HG02678 (cell line): ENCODE data around the gene SLC16A1.
"Not testable (repeated sequence)": the region's sequence is repeated elsewhere in the genome, so short reads cannot be mapped to it uniquely, and the experiment has no call there.

Experiments
- ATAC-seq: cut with Tn5 transposase; IDR thresholded peaks from one replicate; pipeline ENCODE4 v1.9.1; 2021; ENCODE audit warnings: mild to moderate bottlenecking, moderate library complexity; ENCODE audit not compliant: unreplicated experiment

Gene SLC16A1

GRCh38 chr1:112973788-112974187 is 17.8 kb upstream of the SLC16A1 start:
- ATAC-seq = no peak

DNA sequence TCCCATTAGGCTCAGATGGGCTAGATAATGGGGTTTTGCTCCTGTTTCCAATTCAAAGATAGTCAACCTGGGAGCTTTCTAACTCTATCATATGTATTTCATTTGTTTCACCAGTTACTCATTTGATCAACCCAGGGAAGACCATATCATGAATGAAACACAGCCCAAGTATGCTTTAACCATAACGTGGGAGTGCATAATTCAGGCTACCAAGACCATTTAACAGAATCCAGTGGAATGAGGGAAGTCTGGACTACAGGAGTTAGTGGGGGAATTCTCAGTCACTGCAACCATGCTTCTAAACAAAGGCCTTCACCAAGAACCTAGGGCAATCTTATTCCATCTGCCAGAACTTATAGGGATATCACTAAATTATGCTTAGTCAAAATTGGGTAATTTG is 15.0 kb upstream of the SLC16A1 start:
- no peak for ATAC-seq

GRCh38 chr1:112964347-112964746 is 8.4 kb upstream of the SLC16A1 start:
- ATAC-seq = no peak

DNA sequence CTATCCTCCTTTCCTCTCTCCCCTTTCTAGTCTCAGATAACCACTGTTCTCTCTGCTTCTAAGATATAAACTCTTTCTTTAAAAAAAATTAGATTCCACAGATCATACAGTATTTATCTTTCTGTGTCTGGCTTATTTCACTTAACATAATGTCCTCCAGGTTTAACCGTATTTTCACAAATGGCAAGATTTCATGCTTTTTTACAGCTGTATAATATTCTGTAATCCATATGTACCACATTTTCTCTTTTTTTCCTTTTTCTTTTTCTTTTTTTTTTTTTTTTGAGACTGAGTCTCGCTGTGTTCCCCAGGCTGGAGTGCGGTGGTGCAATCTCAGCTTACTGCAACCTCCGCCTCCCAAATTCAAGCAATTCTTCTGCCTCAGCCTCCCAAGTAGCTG is 5.1 kb upstream of the SLC16A1 start:
- ATAC-seq = no peak

DNA sequence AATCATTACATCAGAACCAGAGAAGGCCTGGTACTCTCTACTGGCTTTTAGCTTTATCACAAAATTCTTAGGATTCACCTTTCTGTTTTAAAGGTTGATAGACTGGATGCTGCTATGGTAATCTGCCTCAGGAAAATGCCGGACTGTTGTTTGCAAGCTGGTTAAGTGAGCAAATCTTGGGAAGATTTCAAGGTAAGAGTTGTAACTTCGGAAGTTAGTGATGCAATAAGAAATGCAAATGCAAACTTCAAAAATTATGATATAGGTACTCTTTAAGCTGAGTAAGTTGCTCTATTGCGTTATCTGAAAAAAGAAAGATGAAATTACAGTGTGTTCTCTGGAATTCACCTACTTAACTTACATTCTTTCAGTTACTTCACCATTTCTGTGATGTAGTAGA is 4.4 kb upstream of the SLC16A1 start:
- no peak for ATAC-seq

DNA sequence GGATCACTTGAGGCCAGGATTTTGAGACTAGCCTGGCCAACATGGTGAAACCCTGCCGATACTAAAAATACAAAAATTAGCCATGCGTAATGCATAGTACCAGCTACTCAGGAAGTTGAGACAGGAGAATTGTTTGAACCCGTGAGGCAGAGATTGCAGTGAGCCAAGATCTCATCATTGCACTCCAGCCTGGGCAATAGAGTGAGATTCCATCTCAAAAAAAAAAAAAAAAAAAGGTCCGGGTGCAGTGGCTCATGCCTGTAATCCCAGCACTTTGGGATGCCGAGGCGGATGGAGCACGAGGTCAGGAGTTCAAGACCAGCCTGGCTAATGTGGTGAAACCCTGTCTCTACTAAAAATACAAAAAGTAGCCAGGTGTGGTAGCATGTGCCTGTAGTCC is 2.2 kb upstream of the SLC16A1 start:
- ATAC-seq = not testable (repeated sequence)

DNA sequence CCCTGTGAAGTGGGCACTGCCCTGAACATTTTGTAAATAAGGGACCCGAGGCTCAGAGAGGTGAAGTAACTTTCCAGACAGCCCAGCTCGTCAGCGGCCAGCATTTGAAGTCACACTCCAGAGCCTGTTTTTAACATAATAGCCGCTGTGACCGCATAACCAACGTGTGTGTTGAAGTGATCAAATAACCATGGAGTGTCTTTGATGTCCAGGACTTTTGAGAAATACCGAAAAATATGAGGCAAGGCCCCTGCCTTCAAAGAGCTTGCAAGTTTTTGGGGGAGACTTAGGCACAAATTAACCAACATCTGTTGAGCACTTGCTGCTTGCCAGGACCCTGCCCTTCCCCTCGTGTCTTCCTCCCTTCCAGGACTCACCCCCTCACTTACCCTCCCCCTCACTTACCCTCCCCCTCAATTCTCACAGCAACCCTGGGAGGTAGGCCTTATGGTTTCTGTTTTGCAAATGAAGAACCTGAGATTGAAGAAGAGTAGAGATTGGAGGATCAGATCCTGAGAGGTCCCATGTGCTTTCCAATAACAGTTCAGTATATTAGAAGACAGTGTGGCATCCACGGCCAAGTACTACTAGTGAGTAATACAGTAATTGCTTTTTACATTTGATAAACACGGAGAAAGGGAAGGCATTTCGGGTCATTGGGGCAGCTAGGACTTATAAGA is 1.3 kb upstream of the SLC16A1 start:
- ATAC-seq = peak; percentile 42

DNA sequence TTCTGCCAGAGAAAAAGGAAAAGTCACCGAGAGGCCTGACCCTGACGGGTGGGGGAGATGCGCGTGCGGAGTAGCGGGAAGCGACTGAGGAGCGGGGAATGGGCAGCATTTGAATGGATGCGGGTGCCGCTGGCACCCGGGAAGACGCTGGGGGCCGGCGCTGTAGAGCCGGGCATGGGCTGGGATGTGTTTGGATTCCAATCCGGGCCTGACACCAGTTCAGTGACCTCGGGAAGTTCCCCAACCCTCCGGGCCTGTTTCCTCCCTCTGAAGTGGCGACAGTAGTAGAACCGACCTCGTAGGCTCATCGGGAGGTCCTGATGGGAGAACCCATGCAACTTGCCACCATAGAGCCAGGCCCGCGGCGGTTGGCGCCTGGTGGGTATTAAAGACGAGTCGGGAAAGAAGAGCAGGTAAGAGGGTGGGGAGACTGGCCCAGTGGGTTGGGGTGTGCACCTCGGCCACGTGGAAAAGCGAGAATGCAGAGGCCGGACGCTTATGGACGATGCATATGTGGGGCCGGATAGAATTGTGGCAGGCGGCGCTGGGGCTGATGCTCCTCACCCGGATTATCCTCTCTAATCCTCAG is 642 bp upstream of the SLC16A1 start:
- ATAC-seq = peak; percentile 7

DNA sequence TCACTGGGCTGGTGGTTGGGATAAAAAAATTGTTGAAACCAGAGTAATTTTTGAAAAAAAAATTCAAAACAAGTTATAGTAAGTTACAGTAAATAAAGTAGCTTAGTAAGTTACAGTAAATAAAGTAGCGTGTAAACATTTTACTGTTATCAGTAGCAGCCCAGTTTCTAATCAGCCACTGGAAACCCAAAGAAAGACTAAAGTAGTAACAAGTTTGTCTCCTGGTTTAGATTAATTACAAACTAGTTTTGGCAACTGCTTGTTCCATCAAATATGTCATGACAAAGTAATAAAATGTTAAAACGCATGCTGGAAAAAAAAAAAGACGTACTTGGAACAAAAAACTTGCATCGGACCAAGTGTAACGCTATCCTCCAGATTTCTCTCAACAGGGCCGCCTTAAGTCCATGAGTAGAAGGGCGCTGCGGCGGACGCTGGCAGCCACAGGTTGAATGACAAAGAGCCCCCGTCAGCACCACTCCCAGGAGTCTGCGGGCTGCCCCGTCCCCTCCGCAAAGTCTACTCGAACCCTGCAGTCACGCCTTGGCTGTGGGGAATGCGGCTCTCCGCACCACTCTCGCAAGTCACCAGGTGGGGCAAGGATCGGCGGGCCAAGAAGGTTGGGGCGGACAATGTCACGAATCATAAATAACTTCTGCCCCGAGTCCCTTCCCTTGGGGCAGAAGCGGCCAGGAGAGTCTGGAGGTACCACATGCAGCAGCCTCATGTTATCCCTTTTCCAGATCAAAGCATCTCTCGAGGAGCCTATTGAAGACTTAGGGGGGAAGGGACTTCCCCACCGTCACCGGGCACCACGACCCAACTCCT is 837 bp downstream of the SLC16A1 start:
- ATAC-seq = peak; percentile 23

GRCh38 chr1:112954017-112954650 is 1.9 kb downstream of the SLC16A1 start:
- ATAC-seq = no peak

GRCh38 chr1:112950426-112950825 is 5.6 kb downstream of the SLC16A1 start:
- ATAC-seq = no peak

DNA sequence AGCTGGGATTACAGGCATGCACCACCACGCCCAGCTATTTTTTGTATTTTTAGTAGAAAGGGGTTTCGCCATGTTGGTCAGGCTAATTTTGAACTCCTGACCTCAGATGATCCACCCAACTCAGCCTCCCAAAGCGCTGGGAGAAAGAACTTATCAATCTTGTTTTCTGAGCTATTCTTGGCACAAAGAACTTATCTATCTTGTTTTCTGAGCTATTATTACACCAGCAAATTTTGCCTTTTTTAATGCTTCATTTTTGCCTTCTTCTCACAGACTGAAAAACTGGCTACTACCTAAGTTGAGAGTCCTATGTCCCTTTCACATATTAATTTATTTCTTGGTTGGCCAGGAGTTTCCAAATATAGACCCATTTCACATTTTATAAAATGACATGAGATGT is 9.3 kb downstream of the SLC16A1 start:
- no peak for ATAC-seq

DNA sequence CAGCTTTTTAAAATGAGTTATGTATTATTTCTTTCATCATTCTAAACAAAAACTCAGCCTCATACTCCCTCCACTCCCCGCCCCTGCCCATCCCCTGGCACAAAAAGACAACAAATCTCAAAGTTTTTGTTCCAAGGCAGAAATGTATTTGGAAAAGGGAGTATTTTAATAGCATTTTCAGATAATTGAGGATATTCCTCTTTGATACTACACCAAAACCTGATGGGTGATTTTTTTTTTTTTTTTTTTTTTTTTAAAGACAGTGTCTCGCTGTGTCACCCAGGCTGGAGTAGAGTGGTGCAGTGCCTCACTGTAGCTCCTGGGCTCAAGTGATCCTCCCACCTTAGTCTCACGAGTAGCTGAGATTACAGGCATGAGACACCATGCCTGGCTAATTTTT is 16.2 kb downstream of the SLC16A1 start:
- no peak for ATAC-seq

- ATAC-seq = no peak
Measured at GRCh38 chr1:112938210-112938609, 17.8 kb downstream of the SLC16A1 start.

GRCh38 chr1:112937495-112937894 is 18.5 kb downstream of the SLC16A1 start:
- no peak for ATAC-seq

DNA sequence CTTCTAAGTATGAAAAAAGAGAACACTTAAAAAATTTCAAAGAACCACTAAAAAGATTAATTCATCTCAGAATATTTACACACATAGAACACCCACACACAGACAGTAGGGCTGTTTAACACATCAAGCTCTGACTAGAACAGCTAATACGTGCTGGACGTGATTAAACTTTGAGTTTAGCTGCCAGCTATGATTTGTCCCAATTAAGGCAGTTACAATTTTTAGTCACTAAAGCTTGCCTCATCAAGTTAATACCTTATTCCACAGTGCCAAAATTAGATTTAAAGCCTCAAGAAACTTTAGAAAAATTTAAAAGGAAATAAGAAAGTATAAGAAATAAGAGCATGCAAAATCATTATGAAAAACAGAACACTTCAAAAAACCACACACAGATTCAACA is 18.9 kb downstream of the SLC16A1 start:
- ATAC-seq = no peak

GRCh38 chr1:112935461-112936111 is 20.4 kb downstream of the SLC16A1 start:
- no peak for ATAC-seq

- ATAC-seq = no peak
Measured at GRCh38 chr1:112934577-112934976, 21.4 kb downstream of the SLC16A1 start.

DNA sequence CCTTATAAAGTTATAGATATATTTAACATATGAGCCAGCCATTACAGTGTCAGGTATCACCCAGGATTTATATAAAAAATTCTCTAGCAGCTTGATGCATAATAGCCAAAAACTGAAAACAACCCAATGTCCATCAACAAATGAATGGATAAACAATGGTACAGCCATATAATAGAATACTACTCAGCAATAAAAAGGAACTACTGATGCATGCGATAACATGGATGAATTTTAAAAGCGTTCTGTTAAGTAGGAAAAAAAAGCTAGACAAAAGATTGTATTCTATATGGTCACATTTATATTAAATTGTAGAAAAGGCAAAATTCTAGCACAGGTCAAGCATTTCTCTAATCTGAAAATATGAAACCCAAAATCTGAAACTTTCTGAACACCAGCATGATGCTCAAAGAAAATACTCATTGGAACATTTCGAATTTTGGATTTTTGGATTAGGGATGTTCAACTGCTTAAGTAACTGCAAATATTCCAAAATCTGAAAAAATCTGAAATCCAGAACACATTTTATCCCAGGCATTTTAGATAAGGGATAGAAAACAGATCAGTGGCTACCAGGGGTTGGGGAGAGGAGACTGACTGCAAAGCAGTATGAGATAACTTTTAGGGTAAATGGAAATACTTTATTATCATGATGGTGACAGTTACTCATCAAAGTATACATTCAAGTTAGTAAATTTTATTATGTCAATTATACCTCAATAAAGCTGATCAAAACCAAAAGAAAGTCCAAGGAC is 22.0 kb downstream of the SLC16A1 start:
- no peak for ATAC-seq

- ATAC-seq = no peak
Measured at GRCh38 chr1:112929979-112930378, 26.0 kb downstream of the SLC16A1 start.
